A549 (cell line): ENCODE data around the gene PDLIM5. TPM values are rescaled to one million over a fixed set of nuclear protein-coding genes. Genes with fewer than 3 reads are reported as not detected.

Source experiments
- ATAC-seq, 2 experiments: fragments of 200-7000 bp in 1 of 2; fragments of >200 bp in 1 of 2; cut with Nextera tagmentation in 1 of 2; cut with Tn5 transposase in 1 of 2; 3 replicates each; pipeline versions ENCODE4 v1.8.0 to v1.9.1; 2018 to 2020; ENCODE audit warnings: mild to moderate bottlenecking in 1 of 2, moderate library complexity in 1 of 2
- CTCF ChIA-PET: fragments of 300-600 bp; sonication (Branson Sonifier 250); formaldehyde crosslinking; extraction: SDS; loops from one replicate; lab custom pipeline; 2021; ENCODE audit warnings: antibody characterized with exemption, inconsistent platforms; lab: Yijun Ruan, JAX
- POLR2A ChIA-PET: fragments of 350-600 bp; formaldehyde crosslinking; extraction: SDS; loops from one replicate; lab custom pipeline; 2021; ENCODE audit warnings: antibody characterized with exemption, inconsistent platforms; lab: Yijun Ruan, JAX
- DNase-seq, 2 experiments: peaks; one replicate each; pipeline versions ENCODE4 v3.0.0 to v3.0.0-alpha.2; 2011 to 2016; ENCODE audit warnings: low read depth in 1 of 2, low spot score in 1 of 2
- FAIRE-seq: peaks from 2 replicates; lab custom pipeline; 2011; peaks lifted over from hg19 to GRCh38; lab: Jason Lieb, UNC
- H3K27ac ChIP-seq, 2 experiments: fragments of >200 bp; sonication (Bioruptor Twin); formaldehyde crosslinking; 3 replicates each; pipeline ENCODE4 v1.5.1; 2016 to 2017
- H3K4me1 ChIP-seq: fragments of >200 bp; sonication (Bioruptor Twin); formaldehyde crosslinking; 3 replicates; pipeline ENCODE4 v1.6.1; 2016
- H3K4me2 ChIP-seq: fragments of >200 bp; sonication (Bioruptor Twin); formaldehyde crosslinking; 3 replicates; pipeline ENCODE4 v1.6.1; 2016
- H3K4me3 ChIP-seq: fragments of >200 bp; sonication (Bioruptor Twin); formaldehyde crosslinking; 3 replicates; pipeline ENCODE4 v1.5.1; 2016
- H3K9me3 ChIP-seq: fragments of >200 bp; sonication (Bioruptor Twin); formaldehyde crosslinking; 3 replicates; pipeline ENCODE4 v1.6.1; 2016
- CBX8 ChIP-seq: fragments of 200-600 bp; sonication (generic); IDR thresholded peaks from 2 replicates; pipeline ENCODE4 v1.6.1; 2016
- CEBPB ChIP-seq, 2 experiments: fragments of >200 bp in 1 of 2; sonication (Bioruptor Twin) in 1 of 2; formaldehyde crosslinking in 1 of 2; IDR thresholded peaks; 2 replicates each; pipeline ENCODE4 v1.6.1; 2012 to 2016
- E2F6 ChIP-seq: IDR thresholded peaks from 2 replicates; pipeline ENCODE4 v1.6.1; 2012; ENCODE audit warnings: low read depth, borderline replicate concordance
- EHF ChIP-seq: fragments of 250-450 bp; sonication (Bioruptor Pico); IDR thresholded peaks from 2 replicates; pipeline ENCODE4 v1.5.0; 2020; ENCODE audit warnings: mild to moderate bottlenecking
- EP300 ChIP-seq, 2 experiments: fragments of >200 bp; sonication (Bioruptor Twin); formaldehyde crosslinking; IDR thresholded peaks; 2 replicates in 1 of 2; 3 replicates in 1 of 2; pipeline ENCODE4 v1.6.1; 2016 to 2017
- ESRRA ChIP-seq: fragments of 150-350 bp; IDR thresholded peaks from 2 replicates; pipeline ENCODE4 v1.6.1; 2014; ENCODE audit warnings: mild to moderate bottlenecking, low read length, borderline replicate concordance
- FOSL2 ChIP-seq, 2 experiments: fragments of 450-650 bp in 1 of 2; fragments of >200 bp in 1 of 2; sonication (Bioruptor Twin) in 1 of 2; formaldehyde crosslinking; IDR thresholded peaks; 2 replicates each; pipeline versions ENCODE4 v1.5.0 to v1.6.1; 2016 to 2020; ENCODE audit warnings: mild to moderate bottlenecking in 1 of 2, moderate library complexity in 1 of 2
- FOXS1 ChIP-seq: fragments of 250-450 bp; sonication (Bioruptor Pico); IDR thresholded peaks from 2 replicates; pipeline ENCODE4 v1.5.0; 2020; ENCODE audit warnings: mild to moderate bottlenecking, moderate library complexity
- GATA3 ChIP-seq: IDR thresholded peaks from 2 replicates; pipeline ENCODE4 v1.6.1; 2012; ENCODE audit warnings: borderline replicate concordance
- HDAC2 ChIP-seq: fragments of 200-600 bp; sonication (generic); IDR thresholded peaks from 2 replicates; pipeline ENCODE4 v1.6.1; 2016
- HMGXB4 ChIP-seq: fragments of 250-450 bp; sonication (Bioruptor Pico); IDR thresholded peaks from 2 replicates; pipeline ENCODE4 v1.5.0; 2021; ENCODE audit warnings: mild to moderate bottlenecking, moderate library complexity, borderline replicate concordance
- HOXB13 ChIP-seq: fragments of 250-450 bp; sonication (Bioruptor Pico); IDR thresholded peaks from 2 replicates; pipeline ENCODE4 v1.5.0; 2020; ENCODE audit warnings: low read depth, mild to moderate bottlenecking, moderate library complexity
- JUN ChIP-seq, 2 experiments: fragments of >200 bp; sonication (Bioruptor Twin); formaldehyde crosslinking; IDR thresholded peaks; 2 replicates in 1 of 2; 3 replicates in 1 of 2; pipeline ENCODE4 v1.6.1; 2016 to 2017
- JUNB ChIP-seq: fragments of >200 bp; sonication (Bioruptor Twin); formaldehyde crosslinking; IDR thresholded peaks from 2 replicates; pipeline ENCODE4 v1.6.1; 2016
- MAFK ChIP-seq: fragments of 450-650 bp; IDR thresholded peaks from 2 replicates; pipeline ENCODE4 v1.6.1; 2014; ENCODE audit not compliant: partially characterized antibody
- NFE2L2 ChIP-seq: fragments of 150-350 bp; conservative IDR thresholded peaks from 2 replicates; pipeline ENCODE4 v1.6.1; 2014; ENCODE audit warnings: low read length
- RAD21 ChIP-seq, 2 experiments: fragments of >200 bp in 1 of 2; sonication (Bioruptor Twin) in 1 of 2; formaldehyde crosslinking in 1 of 2; IDR thresholded peaks in 1 of 2; conservative IDR thresholded peaks in 1 of 2; 2 replicates in 1 of 2; 3 replicates in 1 of 2; pipeline ENCODE4 v1.6.1; 2012 to 2018; ENCODE audit warnings: inconsistent platforms in 1 of 2
- RARB ChIP-seq: fragments of 250-450 bp; sonication (Bioruptor Pico); IDR thresholded peaks from 2 replicates; pipeline ENCODE4 v1.8.0; 2021; ENCODE audit warnings: mild to moderate bottlenecking, moderate library complexity
- REST ChIP-seq: fragments of 200-600 bp; sonication (generic); IDR thresholded peaks from 2 replicates; pipeline ENCODE4 v1.6.1; 2016; ENCODE audit warnings: antibody characterized with exemption, mild to moderate bottlenecking, moderate library complexity
- RNF2 ChIP-seq: fragments of 200-600 bp; sonication (generic); IDR thresholded peaks from 2 replicates; pipeline ENCODE4 v1.6.1; 2016; ENCODE audit warnings: low read depth, mild to moderate bottlenecking, antibody characterized with exemption, moderate library complexity, borderline replicate concordance
- TFCP2L1 ChIP-seq: fragments of 250-450 bp; sonication (Bioruptor Pico); IDR thresholded peaks from 2 replicates; pipeline ENCODE4 v1.5.0; 2021; ENCODE audit warnings: mild to moderate bottlenecking
- ZFP36 ChIP-seq: fragments of 450-650 bp; IDR thresholded peaks from 2 replicates; pipeline ENCODE4 v1.6.1; 2014; ENCODE audit warnings: borderline replicate concordance; ENCODE audit not compliant: partially characterized antibody
- WGBS: methylation state at CpG from one replicate; pipeline ENCODE4 v1.1.6; 2017; ENCODE audit errors: missing lambda C conversion rate; 5-methylcytosine and 5-hydroxymethylcytosine counted together
- polyA plus RNA-seq, 4 experiments: library from polyadenylated mRNA; depleted of rRNA in 3 of 4; stranded (reverse); fragments of >200 nt; fragmentation: RNase III in 1 of 4; extraction: RNeasy Plus Mini Kit Qiagen cat#74134 plus additional on column Dnase treatment in 1 of 4; gene quantifications; 2 replicates in 3 of 4; 3 replicates in 1 of 4; pipeline ENCODE4 v1.2.3, GENCODE V29; 2011 to 2017
- TF ChIP-seq, protein P1 (sequence below): fragments of >200 bp; sonication (Bioruptor Twin); formaldehyde crosslinking; IDR thresholded peaks from 3 replicates; pipeline ENCODE4 v1.6.1; 2016
- TF ChIP-seq, protein P2 (sequence below): IDR thresholded peaks from 2 replicates; pipeline ENCODE4 v1.6.1; 2012

PDLIM5 gene
- polyA plus RNA-seq, 2 of the 4 experiments (the other 2 are of a cell fraction): 54.2 to 242 TPM

DNA sequence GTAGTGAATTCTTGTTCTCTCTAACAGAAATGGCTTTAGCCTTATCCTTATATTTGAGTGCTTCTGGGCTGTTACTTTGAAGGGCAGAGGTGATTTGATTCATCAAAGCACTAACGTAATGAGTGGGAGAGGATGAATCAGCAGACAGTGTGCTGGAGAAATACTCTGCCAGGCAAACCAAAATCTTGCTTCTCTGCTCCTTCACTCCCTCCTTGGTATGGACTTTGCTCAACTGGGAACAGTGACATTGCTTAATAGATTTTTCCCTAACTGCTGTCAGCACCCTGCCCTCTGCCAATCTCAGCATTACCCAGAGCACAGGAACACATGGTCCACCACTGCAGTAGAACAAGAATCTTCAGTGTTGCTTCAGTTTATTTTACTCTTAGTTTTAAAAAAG lies 56.0 kb downstream of the PDLIM5 start:
- Histone ChIP-seq H3K9me3 (no peaks in the 10 kb centered on the region), H3K27ac (peak overlapping the region; percentile 75 to 84), H3K4me3 (no peak overlapping the region), H3K4me2 (peak overlapping the region; percentile 74), H3K4me1 (peaks cover 55% of the 10 kb centered on the region)
- peak in 1 of 2 experiments; percentile 81 for DNase-seq
- CTCF ChIA-PET: no interaction called here
- WGBS: 0% methylated on average over 1 of the region's 1 CpG
- TF ChIP-seq, protein P1, sequence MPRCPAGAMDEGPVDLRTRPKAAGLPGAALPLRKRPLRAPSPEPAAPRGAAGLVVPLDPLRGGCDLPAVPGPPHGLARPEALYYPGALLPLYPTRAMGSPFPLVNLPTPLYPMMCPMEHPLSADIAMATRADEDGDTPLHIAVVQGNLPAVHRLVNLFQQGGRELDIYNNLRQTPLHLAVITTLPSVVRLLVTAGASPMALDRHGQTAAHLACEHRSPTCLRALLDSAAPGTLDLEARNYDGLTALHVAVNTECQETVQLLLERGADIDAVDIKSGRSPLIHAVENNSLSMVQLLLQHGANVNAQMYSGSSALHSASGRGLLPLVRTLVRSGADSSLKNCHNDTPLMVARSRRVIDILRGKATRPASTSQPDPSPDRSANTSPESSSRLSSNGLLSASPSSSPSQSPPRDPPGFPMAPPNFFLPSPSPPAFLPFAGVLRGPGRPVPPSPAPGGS: 0 out of 3 replicates have a peak, but pooled peaks have one; percentile 25
- TF ChIP-seq HOXB13 (CRISPR knock-in tag): no peak
- peak; percentile 65 for TF ChIP-seq MAFK
- peak; percentile 35; the same call in 1 of the 2 replicates for TF ChIP-seq GATA3
- no peak for TF ChIP-seq RARB (CRISPR knock-in tag)
- TF ChIP-seq JUNB: peak; percentile 66
- peak; percentile 62; the same call in 1 of the 2 replicates for TF ChIP-seq FOSL2 (IDR thresholded peaks at IDR 0.05)
- peak; percentile 55 for TF ChIP-seq FOSL2 (CRISPR knock-in tag; IDR thresholded peaks at IDR 0.05)
- peak; percentile 4 to 49; a peak in 1 of 5 replicates for TF ChIP-seq JUN (IDR thresholded peaks at IDR 0.05)
- no peak for TF ChIP-seq ESRRA
- TF ChIP-seq CEBPB (IDR thresholded peaks at IDR 0.05): peak; percentile 74 to 80
- 0 out of 2 replicates have a peak, but pooled peaks have one; percentile 11 for TF ChIP-seq NFE2L2
- peak in 1 of 2 experiments; percentile 55; a peak in 2 of 5 replicates for TF ChIP-seq EP300 (IDR thresholded peaks at IDR 0.05)
- peak; percentile 2 to 17; a peak in 2 of 5 replicates for TF ChIP-seq RAD21 (conservative IDR thresholded peaks at IDR 0.05 in 1 of 2, IDR thresholded peaks at IDR 0.05 in 1 of 2)
- peak; percentile 90 to 96 for ATAC-seq
- FAIRE-seq: no peak
- POLR2A ChIA-PET: no interaction called here

- Histone ChIP-seq H3K9me3 (no peaks in the 10 kb centered on the region), H3K4me1 (peaks cover 55% of the 10 kb centered on the region), H3K4me3 (no peak overlapping the region), H3K27ac (peak overlapping the region; percentile 75 to 84), H3K4me2 (peak overlapping the region; percentile 74)
- DNase-seq (no peak), FAIRE-seq (no peak), ATAC-seq (peak; percentile 36; a peak in 5 of 6 replicates)
- POLR2A ChIA-PET: no interaction called here
- TF ChIP-seq ESRRA: no peak
- TF ChIP-seq REST: no peak
- no peak for TF ChIP-seq RNF2
- no peak for TF ChIP-seq HDAC2
- no peak for TF ChIP-seq EHF (CRISPR knock-in tag)
- no peak for TF ChIP-seq TFCP2L1 (CRISPR knock-in tag)
- no peak for TF ChIP-seq ZFP36
- no peak for TF ChIP-seq HOXB13 (CRISPR knock-in tag)
- TF ChIP-seq CBX8: no peak
- TF ChIP-seq E2F6: no peak
- TF ChIP-seq FOXS1 (CRISPR knock-in tag): no peak
- no peak for TF ChIP-seq HMGXB4 (CRISPR knock-in tag)
- TF ChIP-seq, protein P2, sequence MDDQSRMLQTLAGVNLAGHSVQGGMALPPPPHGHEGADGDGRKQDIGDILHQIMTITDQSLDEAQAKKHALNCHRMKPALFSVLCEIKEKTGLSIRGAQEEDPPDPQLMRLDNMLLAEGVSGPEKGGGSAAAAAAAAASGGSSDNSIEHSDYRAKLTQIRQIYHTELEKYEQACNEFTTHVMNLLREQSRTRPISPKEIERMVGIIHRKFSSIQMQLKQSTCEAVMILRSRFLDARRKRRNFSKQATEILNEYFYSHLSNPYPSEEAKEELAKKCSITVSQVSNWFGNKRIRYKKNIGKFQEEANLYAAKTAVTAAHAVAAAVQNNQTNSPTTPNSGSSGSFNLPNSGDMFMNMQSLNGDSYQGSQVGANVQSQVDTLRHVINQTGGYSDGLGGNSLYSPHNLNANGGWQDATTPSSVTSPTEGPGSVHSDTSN: no peak
- CTCF ChIA-PET: no interaction called here
- WGBS: 38% methylated on average over 1 of the region's 1 CpG
These were observed 56.6 kb downstream of the PDLIM5 start for GRCh38 chr4:94508296-94508695.
